Stimulated activated CD4-positive, alpha-beta T cell treated with anti-CD3 and anti-CD28 coated beads, Interleukin-4, amount 100 ng/mL, for 1 hour (primary cell): ENCODE results near the gene POLR3B.
"Not testable (repeated sequence)": the region's sequence is repeated elsewhere in the genome, so short reads cannot be mapped to it uniquely, and the experiment has no call there.

Source experiments
- DNase-seq: peaks from one replicate; pipeline ENCODE4 v3.0.0-alpha.2; 2020

Gene POLR3B

GRCh38 chr12:106417926-106418910, 60.7 kb downstream of the POLR3B start:
- DNase-seq, result no peak

- DNase-seq, result no peak
Observed at GRCh38 chr12:106418970-106419369, 61.4 kb downstream of the POLR3B start.

GRCh38 chr12:106423291-106423690, 65.7 kb downstream of the POLR3B start:
- no peak for DNase-seq

- no peak for DNase-seq
Observed at GRCh38 chr12:106425061-106425702, 67.6 kb downstream of the POLR3B start.

GRCh38 chr12:106427917-106428316, 70.4 kb downstream of the POLR3B start:
- DNase-seq, result no peak

- no peak for DNase-seq
Observed at GRCh38 chr12:106428384-106428783, 70.8 kb downstream of the POLR3B start.

DNA sequence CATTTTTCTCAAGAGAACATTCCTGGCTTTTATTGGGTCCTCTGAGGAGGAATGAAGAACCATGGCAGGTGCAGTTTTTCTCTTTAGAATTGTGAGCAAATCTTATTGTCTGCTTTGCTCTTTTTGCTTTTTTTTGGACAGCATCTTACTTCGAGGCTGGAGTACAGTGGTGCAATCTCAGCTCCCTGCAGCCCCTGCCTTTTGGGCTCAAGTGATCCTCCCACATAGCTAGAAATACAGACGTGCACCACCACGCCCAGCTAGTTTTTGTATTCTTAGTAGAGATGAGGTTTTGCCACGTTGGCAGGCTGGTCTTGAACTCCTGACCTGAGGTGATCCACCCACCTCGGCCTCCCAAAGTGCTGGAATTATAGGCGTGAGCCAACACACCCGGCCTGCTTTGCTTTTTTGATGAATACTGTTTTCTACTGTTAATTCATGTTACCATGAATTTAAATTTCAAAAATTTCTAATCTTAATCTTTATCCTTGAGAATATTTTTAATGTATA, 71.5 kb downstream of the POLR3B start:
- no peak for DNase-seq

GRCh38 chr12:106429636-106430035, 72.1 kb downstream of the POLR3B start:
- DNase-seq, result no peak

DNA sequence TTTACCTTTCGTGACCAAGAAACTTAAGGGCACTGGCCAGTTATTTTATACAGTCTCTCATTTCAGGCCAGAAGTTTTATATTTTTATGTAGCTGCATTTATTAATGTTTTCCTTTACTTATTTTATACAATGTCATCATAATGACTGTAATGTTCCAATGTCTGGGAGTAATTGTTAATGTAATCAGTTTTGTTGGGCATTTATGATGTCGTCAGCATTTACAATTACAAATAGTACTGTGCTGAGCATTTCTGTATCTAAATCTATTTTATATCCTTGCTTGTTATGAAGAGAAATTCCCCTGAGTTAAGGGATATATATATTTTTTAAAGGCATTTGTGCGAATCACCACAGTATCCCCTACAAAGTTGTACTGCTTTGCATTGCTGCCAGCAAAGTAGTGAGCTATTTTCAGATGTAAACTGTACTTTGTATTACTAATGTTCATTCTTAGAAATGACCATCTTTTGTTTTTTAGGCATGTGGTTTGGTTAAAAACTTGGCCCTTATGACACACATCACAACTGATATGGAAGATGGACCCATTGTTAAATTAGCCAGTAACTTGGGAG, 74.4 kb downstream of the POLR3B start:
- DNase-seq, result no peak

GRCh38 chr12:106433055-106433454, 75.5 kb downstream of the POLR3B start:
- DNase-seq, result no peak

DNA sequence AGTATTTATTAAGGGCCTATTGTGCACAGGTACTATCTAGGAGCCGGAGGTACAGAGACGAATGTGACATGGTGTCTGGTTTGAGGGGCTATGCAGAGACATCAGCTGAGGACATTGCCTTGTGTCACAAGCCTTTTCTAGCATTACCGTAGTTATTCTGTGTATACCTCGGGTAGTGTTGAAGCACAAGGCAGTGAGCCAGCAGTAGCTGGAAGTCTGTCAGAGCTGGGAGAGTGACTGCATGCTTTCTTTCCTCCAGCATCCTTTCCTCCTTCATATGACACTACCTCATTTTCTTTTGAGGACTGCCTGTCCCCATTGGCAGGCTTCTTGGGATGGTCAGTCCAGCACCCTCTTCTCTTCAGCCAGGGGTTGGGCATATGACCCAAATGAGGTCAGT, 77.0 kb downstream of the POLR3B start:
- DNase-seq, result no peak

DNA sequence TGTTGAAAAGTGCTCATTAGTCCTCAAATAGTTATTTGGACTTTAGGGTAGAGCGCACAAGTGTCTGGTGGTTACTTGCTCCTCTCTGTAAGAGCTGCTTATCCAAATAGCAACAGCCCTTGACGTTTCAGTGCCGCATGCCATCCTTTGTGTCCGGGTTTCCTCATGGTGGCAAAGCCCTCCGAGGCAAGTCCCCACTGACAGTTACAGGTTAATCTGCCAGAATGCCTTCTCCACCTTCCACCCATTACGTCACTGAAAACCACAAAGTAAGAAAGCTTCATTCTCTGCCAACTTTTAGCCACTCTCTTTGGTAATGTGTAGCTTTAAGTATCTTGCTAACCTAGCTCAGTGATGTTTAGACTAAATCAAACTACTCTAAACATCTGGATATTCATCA, 78.6 kb downstream of the POLR3B start:
- no peak for DNase-seq

- no peak for DNase-seq
Observed at GRCh38 chr12:106442575-106442974, 85.0 kb downstream of the POLR3B start.

- DNase-seq, result no peak
Observed at GRCh38 chr12:106445053-106445452, 87.5 kb downstream of the POLR3B start.

DNA sequence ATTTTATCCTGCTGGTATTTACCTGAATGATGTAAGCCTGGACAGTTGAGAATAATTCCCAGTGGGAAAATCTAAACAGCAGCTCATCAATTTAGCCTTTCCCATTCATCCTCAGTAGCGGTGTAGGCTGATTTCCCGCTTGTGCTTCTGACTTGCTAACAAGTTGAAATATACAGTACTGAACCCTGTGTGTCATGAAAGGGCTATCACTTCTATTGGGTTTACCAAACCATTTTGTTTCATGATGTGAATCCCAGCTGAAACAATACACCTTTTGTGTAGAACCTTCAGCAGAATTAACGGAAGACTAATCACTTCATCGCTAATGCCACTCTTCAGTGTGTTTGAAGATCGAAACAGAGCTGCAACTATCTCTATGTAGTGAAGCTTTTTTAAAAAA, 88.4 kb downstream of the POLR3B start:
- no peak for DNase-seq

DNA sequence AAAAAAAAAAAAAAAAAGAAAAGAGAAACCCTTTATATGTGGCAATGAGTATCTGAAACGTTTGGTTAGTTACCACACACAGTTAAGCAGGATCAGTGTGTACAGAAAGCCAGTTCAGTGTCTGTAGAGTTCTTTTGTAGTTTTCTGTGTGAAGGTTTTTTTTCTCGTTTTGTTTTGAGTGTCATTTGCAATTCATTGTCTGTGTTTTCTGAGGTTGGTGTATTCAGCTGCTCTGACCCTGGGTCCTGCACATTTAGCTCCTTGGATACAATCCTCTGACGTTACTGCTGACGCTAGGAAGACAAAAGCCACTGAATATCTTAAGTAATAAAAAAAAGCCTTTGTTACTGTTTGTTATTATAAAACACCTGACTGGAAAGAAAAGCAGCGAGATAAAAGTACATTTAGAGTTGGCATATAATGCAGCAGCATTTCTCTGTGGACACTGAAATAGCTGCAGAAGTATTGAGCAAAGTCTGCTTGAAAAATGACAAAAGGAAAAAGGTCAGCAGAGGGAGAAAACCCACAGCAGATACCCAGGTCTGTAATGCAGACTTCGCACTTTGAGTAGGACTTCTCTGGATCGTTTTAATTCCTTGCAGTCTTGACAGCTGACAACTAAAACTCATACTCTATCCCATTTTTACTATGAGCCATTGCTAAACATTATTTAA, 89.0 kb downstream of the POLR3B start:
- DNase-seq, result no peak

DNA sequence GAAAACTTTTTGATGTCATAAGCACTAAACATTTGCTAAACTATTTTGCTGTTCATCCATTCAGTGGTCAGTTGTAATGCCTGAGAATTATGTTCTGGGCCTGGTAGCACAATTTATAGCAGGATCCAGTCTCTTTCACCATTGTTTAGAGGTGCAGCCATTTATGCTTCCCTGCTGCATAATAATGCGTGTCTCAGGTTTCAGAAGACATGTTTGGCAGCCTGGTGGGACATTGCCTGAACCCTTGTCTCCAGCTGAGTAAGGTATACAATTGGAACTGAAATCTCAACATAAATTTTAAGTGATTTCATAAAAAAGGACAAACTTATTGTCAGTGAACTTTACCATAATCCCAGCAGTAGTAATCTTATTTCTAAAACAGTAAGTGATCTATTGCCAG, 94.8 kb downstream of the POLR3B start:
- DNase-seq, result no peak

DNA sequence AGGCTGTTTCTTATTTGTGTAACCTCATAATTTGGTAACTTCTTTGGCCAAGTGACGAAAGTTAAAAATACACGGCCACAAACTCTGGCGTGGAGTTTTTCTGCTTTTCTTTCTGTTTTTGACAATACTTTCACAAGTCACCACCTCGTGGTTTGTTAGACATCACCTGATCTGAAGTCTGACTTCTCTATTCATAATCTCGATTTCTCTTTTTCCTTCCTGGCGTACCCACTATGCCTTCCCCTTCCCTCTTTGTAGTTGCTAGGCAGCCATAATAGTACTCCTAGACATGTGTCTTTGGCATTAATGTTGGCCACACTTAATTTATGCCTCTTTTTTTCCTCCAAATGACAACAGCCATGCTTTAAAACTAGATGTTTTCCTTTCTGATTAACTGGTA, 97.6 kb downstream of the POLR3B start:
- DNase-seq, result no peak

DNA sequence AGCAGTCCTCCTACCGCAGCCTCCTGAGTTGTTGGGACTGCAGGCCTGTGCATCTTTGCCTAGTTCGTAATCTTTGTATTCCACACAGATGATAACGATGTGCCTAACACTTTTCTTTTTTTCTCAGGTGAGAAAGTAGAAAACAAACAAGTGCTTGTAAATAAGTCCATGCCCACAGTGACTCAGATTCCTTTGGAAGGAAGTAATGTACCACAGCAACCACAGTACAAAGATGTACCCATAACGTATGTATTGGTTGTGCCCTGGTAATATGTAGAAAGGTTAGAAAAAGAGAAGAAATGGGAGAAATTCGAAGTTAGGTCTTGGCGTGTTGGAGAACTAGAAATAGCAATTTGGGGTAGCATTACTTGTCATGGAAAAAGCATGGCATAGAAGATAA, 101.6 kb downstream of the POLR3B start:
- no peak for DNase-seq

DNA sequence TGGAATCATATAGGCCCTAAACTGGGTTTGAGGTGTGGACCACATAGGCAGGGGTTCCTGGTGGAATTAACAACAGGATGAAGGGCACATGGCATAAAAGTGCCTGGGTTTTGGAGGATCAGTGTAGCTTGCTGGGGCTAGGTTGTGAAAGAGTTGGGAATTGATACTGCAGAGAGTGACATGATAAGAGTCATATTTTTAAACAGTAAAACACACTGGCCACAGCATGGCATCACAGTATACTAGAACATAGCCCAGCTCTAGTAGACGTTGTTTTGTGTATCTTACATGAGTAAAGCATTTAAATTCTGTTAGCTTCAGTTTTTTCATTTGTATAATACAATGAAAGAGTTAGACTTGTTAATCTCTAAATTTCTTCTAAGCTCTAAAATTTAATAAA, 102.0 kb downstream of the POLR3B start:
- no peak for DNase-seq

DNA sequence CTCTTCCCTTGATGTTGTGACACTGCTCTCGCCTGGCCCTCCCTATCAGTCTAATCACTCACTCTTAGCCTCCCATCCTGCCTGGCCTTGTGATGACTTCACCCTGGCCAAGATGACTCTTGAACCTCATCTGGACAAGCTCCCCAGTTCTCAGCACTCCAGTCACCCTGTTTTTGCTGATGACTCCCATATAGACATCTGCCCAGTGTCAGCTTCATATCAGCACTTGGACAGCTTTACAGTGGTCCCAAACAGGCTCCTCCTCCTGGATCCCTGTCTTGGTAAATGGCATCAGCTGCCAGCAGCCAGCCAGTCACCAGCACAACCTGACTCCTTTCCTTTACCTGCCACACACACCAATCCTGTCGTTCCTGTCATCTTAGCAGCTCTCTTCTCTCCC, 104.2 kb downstream of the POLR3B start:
- DNase-seq, result no peak

GRCh38 chr12:106465605-106466004, 108.1 kb downstream of the POLR3B start:
- DNase-seq, result not testable (repeated sequence)

- not testable (repeated sequence) for DNase-seq
Observed at GRCh38 chr12:106475662-106476061, 118.1 kb downstream of the POLR3B start.
